ENCODE results near the gene CAPN10. TPM values are rescaled to one million over a fixed set of nuclear protein-coding genes. Genes with fewer than 3 reads are reported as not detected.

The CAPN10 gene, protein sequence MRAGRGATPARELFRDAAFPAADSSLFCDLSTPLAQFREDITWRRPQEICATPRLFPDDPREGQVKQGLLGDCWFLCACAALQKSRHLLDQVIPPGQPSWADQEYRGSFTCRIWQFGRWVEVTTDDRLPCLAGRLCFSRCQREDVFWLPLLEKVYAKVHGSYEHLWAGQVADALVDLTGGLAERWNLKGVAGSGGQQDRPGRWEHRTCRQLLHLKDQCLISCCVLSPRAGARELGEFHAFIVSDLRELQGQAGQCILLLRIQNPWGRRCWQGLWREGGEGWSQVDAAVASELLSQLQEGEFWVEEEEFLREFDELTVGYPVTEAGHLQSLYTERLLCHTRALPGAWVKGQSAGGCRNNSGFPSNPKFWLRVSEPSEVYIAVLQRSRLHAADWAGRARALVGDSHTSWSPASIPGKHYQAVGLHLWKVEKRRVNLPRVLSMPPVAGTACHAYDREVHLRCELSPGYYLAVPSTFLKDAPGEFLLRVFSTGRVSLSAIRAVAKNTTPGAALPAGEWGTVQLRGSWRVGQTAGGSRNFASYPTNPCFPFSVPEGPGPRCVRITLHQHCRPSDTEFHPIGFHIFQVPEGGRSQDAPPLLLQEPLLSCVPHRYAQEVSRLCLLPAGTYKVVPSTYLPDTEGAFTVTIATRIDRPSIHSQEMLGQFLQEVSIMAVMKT
- total RNA-seq (2022; extraction: Qiagen RNA extraction): 13.5 to 26.8 TPM (median 24.5 TPM) in 5 replicates

DNA sequence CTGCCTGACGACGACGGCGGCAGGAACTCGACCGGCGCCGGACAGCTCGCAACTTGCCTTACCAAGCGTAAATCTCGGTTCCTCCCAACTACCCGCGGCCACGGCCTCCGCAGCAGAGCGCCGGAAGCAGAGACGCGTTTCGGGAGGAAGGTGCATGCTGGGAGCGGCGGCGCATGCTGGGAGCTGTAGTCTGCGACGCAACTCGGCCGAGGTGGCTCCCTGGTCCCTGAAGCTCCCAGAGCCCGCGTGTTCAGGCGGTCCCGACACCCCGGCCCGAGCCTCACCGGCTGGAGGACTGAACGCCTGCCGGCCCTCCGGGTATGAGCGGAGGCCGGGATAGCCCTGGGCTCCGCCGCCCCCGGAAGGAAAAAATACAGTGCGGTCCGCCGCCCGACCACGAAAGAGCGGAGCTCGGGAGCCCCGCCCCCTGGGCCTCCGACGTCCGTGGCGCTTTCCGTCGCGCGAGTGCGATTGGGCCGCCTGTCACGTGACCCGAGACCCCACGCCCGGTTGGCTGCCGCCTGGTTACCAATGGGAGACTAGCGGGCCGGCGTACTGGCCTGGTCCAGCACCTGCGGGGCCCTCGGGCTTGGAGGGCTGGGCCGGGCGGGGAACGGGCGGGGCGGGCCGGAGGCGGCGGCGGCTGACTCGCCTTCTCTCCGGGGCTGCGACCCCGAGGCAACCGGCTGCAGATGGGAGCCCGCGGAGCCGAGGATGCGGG is at the start of gene CAPN10:
CAPN10 (plus strand) TSS at position 537 of the 721 bp plus-strand sequence; CDS start at position 715, 178 bp downstream.

DNA sequence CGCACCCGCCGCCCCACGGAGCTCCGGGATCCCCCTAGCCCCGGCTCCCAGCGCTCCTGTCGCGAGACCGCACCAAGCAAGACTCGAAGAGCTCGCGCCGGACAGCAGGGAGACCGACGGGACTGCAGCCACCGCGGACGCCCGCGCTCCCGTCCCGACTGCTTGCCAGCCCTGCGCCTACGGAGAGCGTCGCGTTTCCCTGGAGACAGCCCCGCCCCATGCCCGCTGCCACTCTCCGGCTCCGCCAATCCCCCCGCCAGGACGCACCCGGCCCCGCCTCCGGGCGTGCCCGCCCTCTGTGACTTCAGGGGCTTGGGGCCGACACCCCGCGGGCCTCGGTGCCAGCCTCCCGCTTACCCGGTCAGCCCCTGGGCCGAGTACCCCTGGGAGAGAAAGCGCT is 28.7 kb upstream of the CAPN10 start, which contains the start of gene ANKMY1:
ANKMY1 (minus strand) TSS at position 181 of the 400 bp plus-strand sequence. CDS start 653 bp downstream, outside the sequence.

DNA sequence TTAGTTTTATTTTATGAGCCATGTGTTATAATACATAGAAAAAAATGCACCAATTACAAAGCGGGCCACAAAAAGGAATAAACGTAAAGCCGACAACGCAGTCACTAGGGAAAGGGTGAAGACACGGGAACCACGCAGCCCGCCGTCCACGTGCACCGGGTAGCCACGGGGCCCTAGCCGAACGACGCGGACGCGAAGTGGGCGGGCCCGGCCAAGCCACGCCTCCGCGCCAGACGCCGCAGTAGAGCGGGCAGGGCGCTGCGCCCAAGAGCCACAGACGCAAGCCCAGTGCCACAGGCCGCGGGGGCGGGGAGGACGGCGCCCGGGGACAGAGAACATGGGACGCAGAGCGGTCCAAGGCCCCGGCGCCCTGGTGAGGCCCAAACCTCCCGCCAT is 26.5 kb upstream of the CAPN10 start, which contains the start of gene DUSP28:
DUSP28 (plus strand) TSS at position 274 of the 396 bp plus-strand sequence. CDS start 328 bp downstream, outside the sequence.

DNA sequence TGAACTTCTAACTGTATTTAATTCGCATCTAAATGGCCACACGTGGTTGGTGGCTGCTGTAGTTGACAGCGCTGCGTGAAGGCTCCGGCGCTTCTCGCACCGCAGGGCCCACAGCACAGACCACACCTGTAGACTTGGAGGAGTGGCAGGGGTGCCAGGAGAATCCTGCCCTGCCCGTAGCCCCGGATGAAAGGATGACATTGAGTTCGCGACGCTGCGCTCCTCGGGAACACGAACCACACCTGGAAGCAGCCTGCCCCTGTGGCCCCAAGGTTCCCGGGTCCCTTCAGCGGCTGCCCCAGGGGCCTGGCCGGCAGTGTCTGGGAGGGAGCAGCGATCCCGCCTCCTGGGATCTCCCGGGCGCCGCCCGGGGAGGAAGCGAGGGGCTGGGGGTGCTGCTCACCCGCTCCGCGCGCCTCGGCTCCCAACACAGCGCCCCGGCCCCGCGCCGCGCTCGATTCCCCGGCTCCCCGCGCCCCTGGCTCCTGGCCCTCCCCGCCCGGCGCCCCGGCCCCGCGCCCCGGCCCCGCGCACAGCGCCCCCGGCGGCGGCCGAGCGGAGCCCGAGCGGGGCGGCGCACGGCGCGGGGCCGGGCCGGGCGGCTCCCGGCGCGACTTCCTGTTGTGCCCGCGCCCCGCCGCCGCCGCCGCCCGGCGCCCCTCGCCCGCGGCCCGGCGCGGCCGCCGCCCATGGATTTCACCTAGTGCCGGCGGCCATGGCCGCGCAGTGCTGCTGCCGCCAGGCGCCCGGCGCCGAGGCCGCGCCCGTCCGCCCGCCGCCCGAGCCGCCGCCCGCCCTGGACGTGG is 18.5 kb upstream of the CAPN10 start, which contains the start of gene RNPEPL1:
RNPEPL1 (plus strand) TSS at position 613 of the 806 bp plus-strand sequence; CDS start at position 716, 103 bp downstream.

DNA sequence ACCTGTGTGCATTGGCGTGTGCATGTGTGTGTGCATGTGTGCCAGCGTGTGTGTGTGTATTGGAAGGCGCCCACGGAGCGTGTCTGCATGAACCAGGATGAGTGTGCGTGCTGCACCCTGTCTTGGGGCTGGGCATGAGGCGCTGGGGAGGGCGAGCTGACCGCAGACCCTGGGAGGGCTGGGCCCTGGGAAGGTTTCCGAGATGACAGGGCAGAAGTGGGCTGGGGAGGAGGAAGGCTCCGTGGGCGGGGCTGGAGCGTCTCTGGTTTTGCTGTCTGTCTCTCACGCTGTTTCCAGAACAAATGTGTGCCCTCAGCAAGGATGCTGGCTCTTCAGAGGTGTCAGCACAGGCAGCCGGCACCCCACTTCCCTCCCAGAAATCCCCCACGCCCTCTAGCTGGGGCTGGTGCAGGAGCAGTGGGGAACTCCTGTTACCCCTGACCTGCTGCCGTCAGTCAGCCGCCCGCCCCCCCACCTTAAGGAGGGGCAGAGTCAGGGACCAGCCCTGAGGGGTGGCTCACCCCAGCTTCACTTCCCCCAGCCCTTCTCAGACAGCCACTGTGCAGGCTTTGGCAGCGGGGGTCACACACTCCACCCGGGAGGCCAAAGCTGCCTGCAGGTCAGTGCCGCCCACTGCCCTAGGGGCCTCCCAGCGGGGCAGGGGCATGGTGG is 38.6 kb downstream of the CAPN10 start, which contains the start of gene GPR35:
GPR35 (plus strand) TSS at position 531 of the 672 bp plus-strand sequence. CDS start 4,473 bp downstream, outside the sequence.

Other genes starting within 250 kb of the CAPN10 start
- 183 to 261 TPM (median 244 TPM) in 5 replicates for gene GPC1, start 151.1 kb upstream of the CAPN10 start, total RNA-seq (2022; extraction: Qiagen RNA extraction)
- 8.5 to 10.6 TPM (median 9.9 TPM) in 5 replicates for gene ANKMY1, start 28.7 kb upstream of the CAPN10 start, total RNA-seq (2022; extraction: Qiagen RNA extraction)
- 5.4 to 8.2 TPM (median 7.6 TPM) in 5 replicates for gene DUSP28, start 26.4 kb upstream of the CAPN10 start, total RNA-seq (2022; extraction: Qiagen RNA extraction)
- 43.7 to 68.2 TPM (median 64.4 TPM) in 5 replicates for gene RNPEPL1, start 18.2 kb upstream of the CAPN10 start, total RNA-seq (2022; extraction: Qiagen RNA extraction)
- 0.24 to 1.1 TPM (median 0.77 TPM) in 5 replicates for gene GPR35, start 38.7 kb downstream of the CAPN10 start, total RNA-seq (2022; extraction: Qiagen RNA extraction)
- gene AQP12B, start 96.2 kb downstream of the CAPN10 start, total RNA-seq (2022; extraction: Qiagen RNA extraction): not detected in 5 replicates
- not detected in 5 replicates for gene AQP12A, start 105.1 kb downstream of the CAPN10 start, total RNA-seq (2022; extraction: Qiagen RNA extraction)
- 0.51 to 0.84 TPM (median 0.65 TPM) in 5 replicates for gene KIF1A, start 233.5 kb downstream of the CAPN10 start, total RNA-seq (2022; extraction: Qiagen RNA extraction)

Data from A549 treated with AZD2906 at 1 μM for 4 hours (cell line).